ENCODE results near the gene CA9. TPM values are rescaled to one million over a fixed set of nuclear protein-coding genes. Genes with fewer than 3 reads are reported as not detected.
A peak's percentile ranks its signal among the peaks of the same experiment; 100 is the strongest.

CA9 gene
- total RNA-seq, 1 donor from 2014 or later, result 0.78 TPM

DNA sequence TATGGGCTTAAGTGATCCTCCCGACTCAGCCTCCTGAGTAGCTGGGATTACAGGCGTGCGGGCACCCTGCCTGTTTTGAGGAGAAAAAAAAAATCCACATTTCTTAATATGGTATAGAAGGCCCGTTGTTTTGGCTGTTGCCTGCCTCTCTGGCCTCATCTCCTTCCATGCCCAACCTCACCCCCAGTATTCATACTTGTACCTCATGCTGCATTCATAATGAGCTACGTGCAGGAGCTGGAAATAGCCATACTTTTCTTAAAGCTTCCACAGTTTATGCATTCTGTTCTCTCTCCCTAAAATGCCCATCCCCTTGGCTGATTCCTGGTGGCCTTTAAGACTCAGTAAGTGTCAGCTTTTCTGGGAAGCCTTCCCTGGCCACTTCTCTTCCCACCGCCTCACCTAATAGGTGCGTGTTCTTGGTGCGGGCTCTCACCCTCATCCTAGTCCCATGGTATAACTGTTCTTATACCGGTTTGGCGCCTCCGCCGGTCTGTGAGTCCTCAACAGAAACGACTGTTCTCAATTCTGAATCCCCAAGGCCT, 18.1 kb downstream of the CA9 start:
- no peak for DNase-seq

DNA sequence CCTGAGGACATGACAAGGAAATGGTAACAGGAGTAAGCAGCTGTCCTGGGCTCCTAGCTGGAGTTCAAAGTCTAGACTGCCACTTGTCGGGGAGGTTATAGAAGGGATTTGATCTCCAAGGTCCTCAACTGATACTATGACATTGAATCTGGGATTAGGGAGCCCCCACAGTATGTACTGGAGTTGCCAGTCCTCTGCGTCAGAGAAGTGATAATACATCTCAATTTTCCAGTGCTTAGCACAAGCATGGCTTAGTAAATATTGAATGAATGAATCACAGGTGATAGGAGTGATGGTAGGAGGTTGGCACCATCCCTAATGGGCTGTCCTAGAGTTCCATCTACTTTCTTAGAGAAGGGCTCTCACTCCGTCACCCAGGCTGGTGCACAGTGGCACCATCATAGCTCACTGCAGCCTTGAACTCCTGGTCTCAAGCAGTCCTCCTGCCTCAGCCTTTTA, 22.2 kb downstream of the CA9 start:
- no peak for DNase-seq

DNA sequence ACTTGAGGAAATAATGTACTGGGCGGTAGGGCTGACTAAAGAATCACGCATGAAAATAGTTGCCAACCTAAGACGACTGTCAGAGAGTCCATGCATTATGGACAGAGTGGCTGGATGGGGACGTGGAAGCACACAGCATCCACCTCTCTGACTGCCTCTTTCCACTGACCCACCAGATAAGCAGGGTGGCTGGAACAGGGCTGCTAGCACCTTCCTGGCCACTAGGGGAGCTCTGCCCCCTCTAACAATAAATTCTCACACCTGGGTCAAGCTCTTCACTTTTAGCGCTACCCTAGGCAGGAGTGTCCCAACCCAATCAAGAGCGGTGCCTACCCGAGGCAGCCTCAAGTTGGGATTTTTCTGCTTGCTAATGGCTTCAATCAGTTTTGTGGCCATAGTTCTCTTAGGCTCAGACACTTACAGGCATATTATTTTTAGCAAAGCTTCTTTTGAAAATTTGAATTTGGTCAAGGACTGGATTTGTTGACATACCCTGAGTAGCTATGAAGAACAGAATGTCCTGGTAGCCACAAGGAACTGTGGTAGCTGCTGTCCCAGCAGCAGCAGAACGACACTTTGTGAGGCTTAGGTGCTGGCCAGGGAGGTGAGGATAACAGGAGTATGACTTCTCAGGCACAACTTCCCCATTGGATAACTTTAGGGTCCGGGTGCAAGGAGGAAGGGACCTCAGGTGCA, 22.9 kb downstream of the CA9 start:
- peak; percentile 49 for DNase-seq

DNA sequence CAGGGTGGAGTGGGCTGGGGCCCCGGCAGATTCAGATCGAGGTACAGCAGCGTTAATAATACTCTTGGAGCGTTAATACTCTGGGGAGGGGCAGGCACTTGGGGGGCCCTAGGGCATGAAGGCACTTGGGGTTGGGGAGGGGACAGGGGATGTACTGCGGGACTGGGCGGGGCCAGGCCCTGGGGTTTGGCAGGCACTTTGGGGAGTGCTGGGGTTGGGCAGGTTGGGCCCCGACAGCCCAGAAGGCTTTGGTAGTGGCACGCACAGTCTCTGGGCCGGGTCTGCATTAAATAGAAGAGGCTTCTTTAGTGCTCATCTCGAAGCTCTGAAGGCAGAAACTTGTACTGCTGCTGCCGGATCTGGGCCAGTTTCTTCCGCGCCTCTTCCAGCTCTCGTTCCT, 23.8 kb downstream of the CA9 start:
- DNase-seq, result no peak

DNA sequence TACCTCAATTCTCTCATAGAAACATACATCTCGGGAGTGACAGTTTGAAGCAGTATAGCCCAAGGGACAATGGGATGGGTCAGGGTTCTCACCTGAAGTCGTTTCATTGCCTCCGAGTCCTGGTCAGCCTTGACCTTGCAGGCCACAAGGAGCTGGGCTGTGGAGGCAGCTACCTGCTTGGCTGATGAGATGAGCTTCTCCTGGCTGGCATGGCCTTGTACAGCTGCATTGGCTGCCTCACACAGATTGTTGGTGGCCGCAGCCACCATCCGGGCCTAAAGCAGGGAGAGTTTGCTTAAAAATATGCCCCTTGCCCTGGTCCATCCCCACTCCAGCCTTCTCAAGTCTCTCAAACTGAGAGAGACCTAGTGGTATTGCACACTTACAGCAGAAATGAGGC, 24.5 kb downstream of the CA9 start:
- DNase-seq, result no peak

DNA sequence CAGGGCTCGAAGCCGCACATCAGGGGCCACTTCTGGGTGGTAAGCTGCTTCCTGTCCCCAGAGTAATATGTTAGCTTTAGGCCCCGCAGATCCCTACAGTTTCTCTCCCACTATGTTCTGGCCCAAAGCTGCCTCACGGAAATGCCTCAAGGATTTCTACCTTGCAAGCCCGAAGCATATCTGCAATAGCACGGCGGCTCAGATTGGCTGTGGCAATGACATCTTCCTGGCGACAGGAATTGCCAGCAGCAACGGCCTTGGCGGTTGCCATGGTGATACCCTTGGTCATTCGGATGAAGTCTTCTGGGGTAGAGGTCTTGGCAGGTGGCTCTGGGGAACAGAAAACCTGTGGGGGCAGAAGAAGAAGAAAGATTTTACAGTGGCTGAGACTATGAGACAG, 26.3 kb downstream of the CA9 start:
- no peak for DNase-seq

DNA sequence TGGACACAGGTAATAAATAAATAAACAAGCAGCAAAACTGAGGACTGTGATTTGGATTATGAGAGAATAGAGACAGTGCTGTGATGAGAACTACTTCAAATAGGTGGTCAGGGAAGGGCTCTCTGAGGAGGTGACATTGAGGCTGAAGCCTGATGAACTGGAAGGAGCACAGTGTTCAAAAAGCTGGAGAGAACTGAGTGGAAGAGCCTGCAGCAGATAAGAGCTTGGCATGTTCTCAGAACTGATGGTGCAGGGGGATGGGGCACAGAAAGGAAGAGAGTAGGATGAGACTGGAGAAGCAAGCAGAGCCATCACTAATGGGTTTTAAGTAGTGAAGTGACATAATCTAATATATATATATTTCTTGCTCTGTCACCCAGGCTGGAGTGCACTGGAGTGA, 27.2 kb downstream of the CA9 start:
- DNase-seq, result no peak

DNA sequence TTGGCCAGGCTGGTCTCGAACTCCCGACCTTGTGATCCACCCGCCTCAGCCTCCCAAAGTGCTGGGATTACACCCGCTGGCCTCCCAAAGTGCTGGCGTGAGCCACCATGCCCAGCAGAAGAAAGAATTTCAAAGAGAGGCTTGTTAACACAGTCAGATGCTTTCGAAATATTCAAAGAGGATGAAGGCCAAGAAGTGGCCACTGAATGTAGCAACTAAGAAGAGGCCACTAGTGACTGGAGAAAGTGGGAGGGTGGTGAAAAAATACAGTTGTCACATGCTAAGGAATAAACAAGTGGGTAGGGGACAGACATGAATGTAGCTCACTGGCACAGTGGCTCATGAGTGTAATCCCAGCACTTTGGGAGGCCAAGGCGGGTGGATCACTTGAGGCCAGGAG, 29.0 kb downstream of the CA9 start:
- no peak for DNase-seq

DNA sequence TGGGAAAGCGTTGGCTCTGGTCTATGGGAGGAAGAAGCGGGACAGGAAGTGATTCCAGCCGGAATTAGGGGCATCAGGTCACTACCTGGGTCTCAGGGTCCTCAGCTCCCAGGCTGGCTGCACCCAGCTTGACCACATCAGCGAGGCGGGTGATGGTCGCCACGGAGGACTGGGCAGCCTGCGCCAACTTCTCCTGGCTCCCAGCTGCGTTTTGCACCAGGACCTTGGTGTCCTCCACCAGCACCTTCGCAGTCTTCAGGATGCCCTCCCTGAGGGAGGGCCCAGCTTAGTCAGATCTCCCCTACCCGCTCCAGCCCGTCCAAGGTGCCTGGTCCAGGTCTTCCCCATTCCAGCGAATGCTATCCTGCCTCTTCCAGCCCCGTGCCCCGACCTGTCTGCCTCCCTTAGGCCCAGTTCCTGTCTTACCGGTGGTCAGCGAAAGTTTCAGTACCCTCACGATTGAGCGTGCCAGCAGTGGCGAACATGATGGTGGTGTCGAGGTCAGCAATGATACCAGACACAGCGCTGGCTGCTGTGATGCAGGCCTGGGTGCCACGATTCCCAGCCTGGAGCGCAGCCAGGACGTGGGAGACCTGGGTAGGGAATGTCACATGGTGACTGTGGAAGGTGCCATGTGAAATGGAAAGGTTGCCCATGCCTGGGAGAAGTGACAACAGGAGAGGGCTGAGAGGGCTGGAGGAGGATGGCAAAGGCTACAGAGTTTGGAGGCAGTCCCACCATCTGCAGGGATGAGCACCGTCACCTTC, 30.4 kb downstream of the CA9 start:
- DNase-seq, result no peak

DNA sequence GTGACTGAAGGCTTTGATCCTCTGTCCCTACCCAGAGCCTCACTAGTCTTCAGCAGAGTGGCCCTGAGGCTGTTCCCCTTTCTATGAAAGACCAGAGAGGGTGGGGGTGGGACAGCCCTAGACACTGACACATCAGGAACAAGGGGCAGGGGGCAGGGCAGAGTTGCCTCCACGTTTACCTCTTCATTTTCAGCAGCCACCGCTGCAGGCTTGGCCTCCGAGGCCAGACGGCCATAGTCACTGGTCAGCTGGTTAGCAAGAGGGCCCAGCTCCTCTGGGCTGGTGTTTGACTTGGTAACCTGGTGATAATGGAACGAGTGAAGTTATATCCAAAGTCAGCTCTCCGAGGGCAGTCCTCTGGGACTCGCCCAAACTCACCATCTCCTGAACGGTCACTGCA, 31.6 kb downstream of the CA9 start:
- no peak for DNase-seq

DNA sequence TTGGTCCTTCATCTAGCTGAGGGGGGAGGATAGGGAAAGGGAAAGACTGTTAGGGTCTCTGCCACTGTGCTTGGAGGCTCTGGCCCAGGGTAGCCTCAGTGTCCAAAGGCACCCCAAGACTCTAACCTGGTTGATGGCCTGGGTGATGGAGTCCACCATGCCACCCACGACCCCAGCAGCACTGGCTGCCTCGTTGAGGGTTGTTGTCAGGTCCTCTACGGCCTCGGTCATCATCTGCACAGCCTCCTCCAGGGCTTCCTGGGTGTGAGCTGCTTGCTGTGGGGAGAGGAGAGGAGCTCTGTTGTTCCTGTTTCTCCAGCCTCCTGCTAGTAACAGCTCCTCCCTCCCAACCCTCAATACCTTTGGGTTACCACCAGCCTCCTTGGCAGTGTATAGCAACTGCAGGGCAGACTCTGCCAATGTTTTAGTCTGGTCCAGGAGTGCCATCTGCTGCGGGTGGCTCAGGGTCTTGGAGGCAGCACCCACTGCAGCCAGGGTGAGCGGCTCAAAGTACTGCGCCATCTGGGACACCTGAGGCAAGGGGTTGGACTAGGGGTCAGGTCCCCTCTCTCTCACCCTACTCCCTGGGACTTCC, 32.2 kb downstream of the CA9 start:
- no peak for DNase-seq

DNA sequence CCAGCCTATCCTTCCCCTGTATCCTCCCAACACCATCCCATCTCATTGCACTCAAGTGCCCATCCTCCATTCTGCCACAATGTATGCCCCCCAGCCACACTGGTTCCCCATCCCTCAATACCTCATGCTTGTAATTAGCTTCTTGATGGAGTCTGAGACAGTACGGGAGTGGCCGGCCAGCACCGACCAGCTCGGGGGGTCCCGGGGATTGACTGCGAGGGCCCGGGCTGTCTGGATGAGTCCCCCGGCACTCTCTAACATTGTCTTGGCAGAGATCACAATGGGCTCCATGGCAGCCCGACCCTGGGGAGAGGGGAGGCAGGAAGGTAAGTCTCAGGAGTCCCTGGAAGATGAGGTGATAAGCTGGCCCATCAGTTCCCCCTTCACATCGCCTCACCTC, 33.2 kb downstream of the CA9 start:
- no peak for DNase-seq

DNA sequence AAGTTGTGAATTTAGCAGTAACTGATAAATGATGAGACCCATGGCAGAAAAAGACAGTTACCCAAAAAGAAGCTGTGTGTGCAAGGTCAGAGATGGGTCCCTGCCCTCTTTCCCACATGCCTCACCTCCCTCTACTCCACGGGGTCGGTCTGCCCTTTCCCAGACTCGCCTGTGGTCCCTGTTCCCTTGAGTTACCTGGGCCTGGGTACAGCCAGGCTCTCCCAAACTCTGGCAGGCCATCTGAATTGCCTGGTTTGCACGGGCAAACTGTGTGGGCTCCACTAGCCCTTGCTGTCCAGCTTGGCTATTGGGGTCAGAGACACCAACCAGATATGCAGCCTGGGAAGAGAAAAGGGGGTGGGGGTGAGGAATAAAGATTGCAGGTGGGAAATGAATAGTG, 34.4 kb downstream of the CA9 start:
- no peak for DNase-seq

DNA sequence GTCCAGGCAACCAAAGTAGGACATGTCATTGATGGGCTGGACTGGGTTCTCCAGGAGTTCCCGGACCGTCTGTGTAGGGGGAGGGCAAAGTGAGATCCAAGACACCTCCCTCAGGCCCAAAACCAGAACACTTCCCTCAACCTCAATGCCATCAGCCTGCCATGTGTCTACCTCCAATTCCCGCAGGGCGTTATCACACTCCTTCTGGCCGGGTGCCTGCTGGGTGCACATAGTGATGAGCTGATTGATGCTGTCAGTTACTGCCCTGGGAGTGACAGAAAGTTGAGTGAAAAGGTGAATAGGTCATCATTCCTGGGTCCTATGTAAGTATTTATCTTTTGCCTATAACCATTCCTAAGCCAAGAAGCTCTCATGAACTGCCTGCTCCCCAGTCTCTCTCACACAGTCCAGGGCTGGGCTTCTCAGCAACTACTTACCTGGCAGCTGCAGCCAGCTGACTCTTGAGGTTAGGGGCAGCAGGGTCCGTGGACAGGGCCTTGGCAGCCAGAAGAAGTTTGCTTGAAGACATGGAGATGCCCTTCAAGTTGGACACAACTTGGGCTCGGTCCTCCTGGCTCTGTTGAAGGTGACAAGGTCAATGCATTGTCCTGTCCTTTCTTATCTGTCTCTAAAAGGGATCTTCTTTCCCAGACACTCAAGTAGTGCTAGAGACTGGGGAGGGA, 37.2 kb downstream of the CA9 start:
- DNase-seq, result no peak

DNA sequence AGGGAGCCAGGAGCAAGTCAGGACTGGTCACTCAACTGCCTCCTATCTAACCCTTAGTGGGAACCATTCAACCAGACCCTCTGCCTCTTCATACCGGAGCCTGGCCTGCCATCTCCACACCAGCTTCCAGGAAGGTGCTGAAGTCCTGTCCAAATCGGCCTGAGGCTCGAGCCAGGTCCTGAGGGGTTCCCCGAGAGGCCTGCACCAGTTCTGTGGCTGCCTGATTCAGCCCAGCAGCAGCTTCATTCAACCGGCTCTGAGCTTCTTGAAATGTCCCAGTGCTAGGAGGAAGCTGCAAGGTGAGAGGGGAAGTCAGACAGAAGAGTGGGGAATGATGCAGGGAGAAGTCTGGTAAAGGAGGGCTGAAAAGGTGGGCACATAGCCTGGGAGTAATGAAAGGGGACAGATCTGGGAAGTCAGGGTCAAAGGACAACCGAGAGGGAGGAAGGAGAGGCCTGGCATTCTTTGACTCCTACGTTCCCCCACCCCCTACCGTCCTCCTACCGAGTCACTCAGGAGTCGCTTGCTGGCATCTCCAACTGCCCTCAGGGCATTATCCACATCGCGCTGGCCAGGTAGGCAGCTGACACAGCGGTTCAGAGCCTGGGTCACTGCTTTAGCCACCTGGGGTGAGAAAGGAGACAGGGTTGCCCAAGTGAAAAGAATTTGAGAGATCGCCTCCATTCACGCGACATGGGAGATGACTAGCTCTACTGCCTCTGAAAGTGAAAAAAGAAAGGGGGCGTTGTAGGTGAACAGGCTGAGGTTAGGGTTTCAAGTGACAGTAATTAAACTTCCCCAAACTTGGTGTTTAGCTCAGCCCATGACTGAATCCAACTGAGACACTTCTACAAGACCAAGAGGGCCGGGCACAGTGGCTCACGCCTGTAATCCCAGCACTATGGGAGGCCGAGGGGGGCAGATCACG, 38.0 kb downstream of the CA9 start:
- no peak for DNase-seq

DNA sequence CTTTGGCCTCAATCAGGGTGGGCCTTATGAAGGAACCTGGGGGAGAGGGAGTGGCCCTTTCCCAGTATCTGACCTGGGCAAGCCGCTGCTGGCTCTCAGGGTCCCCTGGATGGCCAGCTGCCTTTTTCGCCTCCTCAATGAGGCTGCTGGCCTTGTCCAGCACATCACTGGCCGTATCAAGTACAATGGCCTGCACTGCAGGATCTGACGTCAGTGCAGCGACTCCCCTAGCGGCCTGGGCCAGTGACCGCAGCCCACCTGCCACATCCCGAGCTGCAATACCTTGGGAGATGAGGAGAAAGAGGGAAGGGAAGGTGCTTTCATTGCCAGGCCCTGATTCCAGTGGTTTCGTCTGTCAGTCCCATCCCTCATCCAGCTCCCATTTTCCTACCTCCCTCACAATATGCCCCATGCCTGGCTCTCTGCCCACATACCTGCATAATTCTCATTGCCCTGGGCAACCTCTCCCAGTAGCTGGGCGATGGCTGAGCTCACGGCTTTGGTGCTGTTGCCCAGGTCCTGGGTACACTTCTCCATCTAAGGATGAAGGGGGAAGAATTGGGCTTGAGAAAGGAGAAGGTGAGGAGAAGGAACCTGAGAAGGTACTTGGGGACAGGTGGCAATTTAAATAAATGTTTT, 39.2 kb downstream of the CA9 start:
- DNase-seq, result no peak

DNA sequence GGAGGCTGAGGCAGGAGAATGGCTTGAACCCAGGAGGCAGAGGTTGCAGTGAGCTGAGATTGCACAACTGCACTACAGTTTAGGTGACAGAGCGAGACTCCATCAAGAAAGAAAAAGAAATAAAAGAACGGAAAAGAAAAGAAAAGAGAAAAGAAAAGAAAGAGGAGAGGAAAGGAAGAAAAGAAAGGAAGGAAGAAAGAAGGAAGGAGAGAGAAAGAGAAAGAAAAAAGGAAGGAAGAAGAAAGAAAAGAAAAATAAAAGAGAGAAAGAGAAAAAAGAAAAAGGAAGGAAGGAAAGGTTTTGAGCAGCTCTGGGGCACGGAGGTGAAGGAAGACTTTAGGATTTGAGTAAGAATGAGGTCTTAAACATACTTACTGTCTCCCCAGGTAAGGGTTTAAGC, 39.9 kb downstream of the CA9 start:
- DNase-seq, result no peak

DNA sequence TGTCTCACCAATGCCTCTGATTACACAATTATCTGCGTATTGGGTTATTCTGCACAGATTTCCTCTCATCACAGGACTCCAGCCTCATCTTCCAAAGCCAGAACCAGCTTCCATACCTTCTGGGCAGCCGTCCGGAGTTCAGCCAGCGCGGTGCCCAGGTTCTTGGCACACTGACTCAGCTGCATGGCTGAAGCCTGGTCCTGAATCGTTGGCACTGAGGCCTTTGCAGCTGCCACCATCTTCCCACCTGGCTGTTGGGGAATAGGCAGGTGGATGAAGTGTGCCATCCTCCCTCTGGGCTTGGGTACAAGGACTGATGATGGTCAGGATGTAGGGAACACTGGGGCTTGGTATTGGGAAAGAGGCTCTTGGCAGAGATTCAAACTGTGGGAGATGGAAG, 40.4 kb downstream of the CA9 start:
- no peak for DNase-seq

DNA sequence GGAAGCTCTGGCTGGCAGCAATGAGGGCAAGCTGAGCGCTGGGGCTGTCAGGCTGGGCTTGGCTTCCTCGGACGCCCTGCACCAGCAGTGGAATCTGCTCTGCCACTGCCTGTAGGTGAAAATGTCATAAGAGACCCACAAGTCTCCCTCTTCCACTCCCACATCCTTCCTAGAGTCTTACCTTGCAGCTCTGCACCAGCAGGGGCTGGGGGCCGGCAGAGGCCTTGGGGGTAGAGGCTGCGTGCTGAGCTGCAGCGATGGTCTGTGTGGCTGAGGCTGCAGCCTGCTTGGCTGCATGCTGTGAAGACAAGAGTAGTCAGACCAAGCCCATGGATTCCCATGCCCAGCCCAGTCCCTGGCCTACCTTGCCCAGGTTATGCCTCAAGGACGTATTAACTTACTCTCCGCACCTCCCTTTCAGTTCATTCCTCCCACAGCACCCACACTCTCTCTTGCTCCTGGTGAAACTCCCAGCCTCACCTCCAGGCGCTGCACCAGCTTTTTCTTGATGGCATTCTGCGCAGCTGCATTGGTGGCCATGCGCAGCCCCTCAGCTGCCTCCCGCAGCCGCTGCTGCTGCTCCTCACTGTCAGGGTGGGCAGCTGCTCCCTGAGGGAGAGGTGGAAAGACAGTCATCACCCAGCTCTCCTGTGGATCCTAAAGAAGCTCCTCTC, 41.0 kb downstream of the CA9 start:
- no peak for DNase-seq

DNA sequence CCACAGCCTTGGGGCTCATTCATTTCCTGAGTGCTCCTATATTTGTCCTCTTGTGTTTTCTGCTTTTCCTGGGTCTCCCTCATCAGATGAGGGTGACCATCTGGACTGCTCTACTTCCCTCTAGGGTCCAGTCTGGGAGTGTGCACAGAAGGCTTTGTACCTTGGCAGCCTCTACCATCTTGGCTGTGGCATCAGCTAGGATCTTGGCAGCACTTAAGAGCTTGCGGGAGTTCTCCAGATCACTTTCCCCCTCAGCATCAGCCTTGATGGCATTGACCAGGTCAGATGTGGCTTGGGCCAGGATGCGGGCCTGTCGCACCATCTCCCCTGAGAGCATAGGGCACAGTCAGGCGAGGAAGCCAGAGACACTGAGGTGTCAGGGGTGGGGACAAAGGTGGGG, 42.5 kb downstream of the CA9 start:
- no peak for DNase-seq

All from occipital lobe (tissue), 2 donors.